GM23248 (cell line): Measurements from ENCODE around the gene PTPRA. TPM values are rescaled to one million over a fixed set of nuclear protein-coding genes. Genes with fewer than 3 reads are reported as not detected.
"Not testable (repeated sequence)": the region's sequence is repeated elsewhere in the genome, so short reads cannot be mapped to it uniquely, and the experiment has no call there.

ENCODE experiments used
- DNase-seq: peaks from one replicate; pipeline ENCODE4 v3.0.0-alpha.2; 2015
- H2AFZ ChIP-seq: fragments of 200-600 bp; sonication (generic); 2 replicates; pipeline ENCODE4 v1.6.1; 2016; ENCODE audit warnings: antibody characterized with exemption
- H3F3A ChIP-seq: fragments of 200-600 bp; sonication (generic); 2 replicates; pipeline ENCODE4 v1.6.1; 2016; ENCODE audit warnings: mild to moderate bottlenecking, antibody characterized with exemption, mixed run types; ENCODE audit not compliant: insufficient read depth
- H3K27ac ChIP-seq: fragments of 200-600 bp; sonication (generic); 2 replicates; pipeline ENCODE4 v1.5.1; 2016; ENCODE audit warnings: mild to moderate bottlenecking
- H3K27me3 ChIP-seq: fragments of 200-600 bp; sonication (generic); replicated peaks from 2 replicates; pipeline ENCODE4 v1.6.1; 2016; ENCODE audit warnings: mild to moderate bottlenecking; ENCODE audit not compliant: insufficient read depth
- H3K36me3 ChIP-seq: fragments of 200-600 bp; sonication (generic); 2 replicates; pipeline ENCODE4 v1.6.1; 2016; ENCODE audit warnings: low read depth, mild to moderate bottlenecking
- H3K4me1 ChIP-seq: fragments of 200-600 bp; sonication (generic); 2 replicates; pipeline ENCODE4 v1.6.1; 2016; ENCODE audit warnings: mild to moderate bottlenecking; ENCODE audit not compliant: insufficient read depth
- H3K4me2 ChIP-seq: fragments of 200-600 bp; sonication (generic); one replicate; pipeline ENCODE4 v1.6.1; 2016; ENCODE audit warnings: mild to moderate bottlenecking; ENCODE audit not compliant: unreplicated experiment
- H3K4me3 ChIP-seq: fragments of 200-600 bp; sonication (generic); 2 replicates; pipeline ENCODE4 v1.5.1; 2016; ENCODE audit warnings: mild to moderate bottlenecking
- H3K79me2 ChIP-seq: fragments of 200-600 bp; sonication (generic); 2 replicates; pipeline ENCODE4 v1.6.1; 2016; ENCODE audit warnings: mild to moderate bottlenecking; ENCODE audit not compliant: insufficient read depth
- H3K9ac ChIP-seq: fragments of 200-600 bp; sonication (generic); 2 replicates; pipeline ENCODE4 v1.6.1; 2016; ENCODE audit warnings: mild to moderate bottlenecking
- H3K9me2 ChIP-seq: fragments of 200-600 bp; sonication (generic); 2 replicates; pipeline ENCODE4 v1.6.1; 2016; ENCODE audit warnings: mixed run types, mild to moderate bottlenecking, moderate library complexity; ENCODE audit not compliant: insufficient read depth
- H3K9me3 ChIP-seq: fragments of 200-600 bp; sonication (generic); one replicate; pipeline ENCODE4 v1.6.1; 2017; ENCODE audit warnings: low read depth
- H4K20me1 ChIP-seq: fragments of 200-600 bp; sonication (generic); 2 replicates; pipeline ENCODE4 v1.6.0; 2016; ENCODE audit not compliant: insufficient read depth
- EZH2 ChIP-seq: fragments of 200-600 bp; sonication (generic); IDR thresholded peaks from 2 replicates; pipeline ENCODE4 v1.6.1; 2018; ENCODE audit warnings: antibody characterized with exemption, mild to moderate bottlenecking; ENCODE audit not compliant: insufficient read depth, poor library complexity, severe bottlenecking
- EZH2phosphoT487 ChIP-seq: fragments of 200-600 bp; sonication (generic); IDR thresholded peaks from 2 replicates; pipeline ENCODE4 v1.6.1; 2018; ENCODE audit warnings: antibody characterized with exemption, moderate library complexity, mild to moderate bottlenecking, low read depth; ENCODE audit not compliant: insufficient read depth
- WGBS, 2 experiments: methylation state at CpG; one replicate each; pipeline ENCODE4 v1.1.6; 2015 to 2017; ENCODE audit warnings: low lambda C conversion rate in 2 of 2, low coverage in 1 of 2; ENCODE audit errors: missing lambda C conversion rate in 2 of 2; 5-methylcytosine and 5-hydroxymethylcytosine counted together
- in situ Hi-C: fragments of 300-500 bp; cut with MboI; formaldehyde crosslinking; loops from 2 replicates; pipeline ENCODE4 v1.15.0; 2020
- polyA plus RNA-seq: library from polyadenylated mRNA; unstranded; fragments of >200 nt; fragmentation: Nextera tagmentation; extraction: Ambion mirVana; gene quantifications from 2 replicates; pipeline ENCODE4 v1.2.1, GENCODE V29; 2016
- total RNA-seq: library from RNA; depleted of rRNA; stranded (reverse); fragments of >200 nt; shearing (Covaris generic); gene quantifications from 2 replicates; pipeline ENCODE4 v1.2.3, GENCODE V29; 2014

PTPRA gene
- total and polyA plus RNA-seq, 2 experiments from 2014 or later = 37.4 to 50.8 TPM

GRCh38 chr20:3074812-3075211 lies 201.5 kb downstream of the PTPRA start:
- Histone ChIP-seq H3K79me2 (no peaks in the 10 kb centered on the region), H3K9me3 (no peaks in the 10 kb centered on the region), H3K4me1 (no peaks in the 10 kb centered on the region), H3K4me2 (no peak overlapping the region), H3F3A (no peaks in the 10 kb centered on the region), H3K36me3 (no peaks in the 10 kb centered on the region), H3K27ac (no peak overlapping the region), H2AFZ (no peak overlapping the region), H4K20me1 (no peaks in the 10 kb centered on the region), H3K4me3 (no peak overlapping the region), H3K9me2 (no peaks in the 10 kb centered on the region), H3K9ac (no peak overlapping the region), H3K27me3 (no peaks in the 10 kb centered on the region)
- TF ChIP-seq EZH2 (no peak), EZH2phosphoT487 (no peak)
- in situ Hi-C loops = no loop called here
- DNase-seq = no peak
- 80 to 83% methylated on average over 6 of the region's 6 CpGs for WGBS, 2 experiments

- H3K9me2 ChIP-seq, H3K36me3 ChIP-seq, H4K20me1 ChIP-seq, H3K4me1 ChIP-seq, H2AFZ ChIP-seq, H3K4me3 ChIP-seq, H3K27ac ChIP-seq, H3F3A ChIP-seq, H3K4me2 ChIP-seq, in situ Hi-C loops, H3K9ac ChIP-seq, H3K9me3 ChIP-seq, H3K79me2 ChIP-seq, DNase-seq, H3K27me3 ChIP-seq: not testable (repeated sequence)
- WGBS, 2 experiments = 70 to 73% methylated on average over 6 of the region's 6 CpGs
These were observed 202.0 kb downstream of the PTPRA start for GRCh38 chr20:3075315-3075714.

GRCh38 chr20:3077618-3078134 lies 204.4 kb downstream of the PTPRA start:
- H3K9ac ChIP-seq = no peak overlapping the region
- in situ Hi-C loops = no loop called here
- no peak for TF ChIP-seq EZH2
- no peak for TF ChIP-seq EZH2phosphoT487
- DNase-seq = no peak
- H3K4me3 ChIP-seq = no peak overlapping the region
- no peak overlapping the region for H2AFZ ChIP-seq
- no peaks in the 10 kb centered on the region for H3K9me2 ChIP-seq
- no peak overlapping the region for H3K4me2 ChIP-seq
- H3K27me3 ChIP-seq = peaks cover 4% of the 10 kb centered on the region; the same call in 1 of the 2 replicates
- H4K20me1 ChIP-seq = no peaks in the 10 kb centered on the region
- H3K4me1 ChIP-seq = no peaks in the 10 kb centered on the region
- no peaks in the 10 kb centered on the region for H3K79me2 ChIP-seq
- no peaks in the 10 kb centered on the region for H3K9me3 ChIP-seq
- H3K36me3 ChIP-seq = no peaks in the 10 kb centered on the region
- 71 to 74% methylated on average over 4 of the region's 4 CpGs for WGBS, 2 experiments
- H3K27ac ChIP-seq = no peak overlapping the region
- no peaks in the 10 kb centered on the region for H3F3A ChIP-seq

GRCh38 chr20:3080939-3081388 lies 207.7 kb downstream of the PTPRA start:
- Histone ChIP-seq H3K9me3 (no peaks in the 10 kb centered on the region), H3K9ac (no peak overlapping the region), H3K4me1 (no peaks in the 10 kb centered on the region), H3K9me2 (no peaks in the 10 kb centered on the region), H3K27ac (no peak overlapping the region), H2AFZ (no peak overlapping the region), H4K20me1 (no peaks in the 10 kb centered on the region), H3F3A (no peaks in the 10 kb centered on the region), H3K27me3 (peaks cover 12% of the 10 kb centered on the region; the same call in 1 of the 2 replicates), H3K79me2 (no peaks in the 10 kb centered on the region), H3K4me3 (no peak overlapping the region), H3K4me2 (no peak overlapping the region), H3K36me3 (no peaks in the 10 kb centered on the region)
- TF ChIP-seq EZH2phosphoT487 (no peak), EZH2 (no peak)
- WGBS, 2 experiments = 40 to 56% methylated on average over 6 of the region's 6 CpGs
- in situ Hi-C loops = no loop called here
- DNase-seq = peak; percentile 64

- H3K79me2 ChIP-seq = no peaks in the 10 kb centered on the region
- H3K27me3 ChIP-seq = peaks cover 12% of the 10 kb centered on the region; the same call in 1 of the 2 replicates
- H3K27ac ChIP-seq = no peak overlapping the region
- in situ Hi-C loops = no loop called here
- no peak overlapping the region for H3K4me3 ChIP-seq
- no peaks in the 10 kb centered on the region for H3K36me3 ChIP-seq
- H3F3A ChIP-seq = no peaks in the 10 kb centered on the region
- no peak overlapping the region for H2AFZ ChIP-seq
- H3K9me3 ChIP-seq = no peaks in the 10 kb centered on the region
- H4K20me1 ChIP-seq = no peaks in the 10 kb centered on the region
- H3K4me2 ChIP-seq = no peak overlapping the region
- H3K4me1 ChIP-seq = no peaks in the 10 kb centered on the region
- no peak overlapping the region for H3K9ac ChIP-seq
- 87 to 92% methylated on average over 11 of the region's 11 CpGs for WGBS, 2 experiments
- TF ChIP-seq EZH2 = no peak
- no peak for TF ChIP-seq EZH2phosphoT487
- no peaks in the 10 kb centered on the region for H3K9me2 ChIP-seq
- no peak for DNase-seq
These were observed 208.4 kb downstream of the PTPRA start for GRCh38 chr20:3081641-3082040.
